Esophagus squamous epithelium (tissue), 4 donors: ENCODE results near the gene KICS2.

Experiments
- CTCF ChIP-seq, 6 experiments: fragments of 450-650 bp in 4 of 6; fragments of 200-600 bp in 2 of 6; sonication (generic) in 2 of 6; IDR thresholded peaks; one replicate each; pipeline ENCODE4 v1.5.1; 2016 to 2019; ENCODE audit warnings: antibody characterized with exemption in 6 of 6, mild to moderate bottlenecking in 4 of 6, moderate library complexity in 4 of 6
- POLR2A ChIP-seq, 4 donors: fragments of 450-650 bp; IDR thresholded peaks; one replicate each; pipeline ENCODE4 v1.6.1; 2017; ENCODE audit warnings: antibody characterized with exemption in 4 of 4, mild to moderate bottlenecking in 4 of 4, moderate library complexity in 3 of 4

- no peak for TF ChIP-seq CTCF (IDR thresholded peaks at IDR 0.05)
- TF ChIP-seq POLR2A (IDR thresholded peaks at IDR 0.05), result no peak
Measured at GRCh38 chr12:64177001-64177400, 45.1 kb downstream of the KICS2 start.
